Measurements from ENCODE around the gene PRKG1. TPM values are rescaled to one million over a fixed set of nuclear protein-coding genes. Genes with fewer than 3 reads are reported as not detected.

PRKG1 gene
- polyA plus RNA-seq, 1 donor (not counting 4 experiments of a cell fraction or from before 2014, with no cell fraction given) = 0.24 TPM

GRCh38 chr10:51301644-51302043 lies 227.4 kb downstream of the PRKG1 start:
- Histone ChIP-seq H2AFZ (ENCODE audit: control insufficient read depth, low read length) (no peak overlapping the region), H3K4me1 (ENCODE audit: control insufficient read depth, extremely low read depth, insufficient read depth, low read length) (no peaks in the 10 kb centered on the region), H3K4me2 (ENCODE audit: control insufficient read depth, extremely low read depth, insufficient read depth, low read depth, low read length) (no peak overlapping the region), H3K79me2 (ENCODE audit: control insufficient read depth, insufficient read depth, low read length) (no peaks in the 10 kb centered on the region), H3K27me3 (ENCODE audit: control insufficient read depth, extremely low read depth, insufficient read depth, low read length) (no peaks in the 10 kb centered on the region), H3K36me3 (ENCODE audit: control insufficient read depth in 2 of 2, extremely low read depth in 1 of 2, insufficient read depth in 2 of 2, low read length in 2 of 2) (no peaks in the 10 kb centered on the region), H3K4me3 (ENCODE audit: control insufficient read depth in 2 of 3, extremely low read depth in 1 of 3, insufficient read depth in 2 of 3, low read depth in 1 of 3, low read length in 3 of 3) (no peak overlapping the region), H3K9ac (ENCODE audit: control insufficient read depth, extremely low read depth, insufficient read depth, low read length) (no peak overlapping the region), H3K9me3 (ENCODE audit: control insufficient read depth, low read depth, low read length) (no peaks in the 10 kb centered on the region), H4K20me1 (ENCODE audit: control insufficient read depth, extremely low read depth, insufficient read depth, low read length) (no peaks in the 10 kb centered on the region), H3K27ac (ENCODE audit: control insufficient read depth, insufficient read depth, low read length) (no peak overlapping the region), H3K9me1 (ENCODE audit: control insufficient read depth, extremely low read depth, insufficient read depth, low read length) (no peaks in the 10 kb centered on the region)
- no peak for TF ChIP-seq EZH2 (IDR thresholded peaks at IDR 0.05; ENCODE audit: low read length)
- TF ChIP-seq, protein P1, sequence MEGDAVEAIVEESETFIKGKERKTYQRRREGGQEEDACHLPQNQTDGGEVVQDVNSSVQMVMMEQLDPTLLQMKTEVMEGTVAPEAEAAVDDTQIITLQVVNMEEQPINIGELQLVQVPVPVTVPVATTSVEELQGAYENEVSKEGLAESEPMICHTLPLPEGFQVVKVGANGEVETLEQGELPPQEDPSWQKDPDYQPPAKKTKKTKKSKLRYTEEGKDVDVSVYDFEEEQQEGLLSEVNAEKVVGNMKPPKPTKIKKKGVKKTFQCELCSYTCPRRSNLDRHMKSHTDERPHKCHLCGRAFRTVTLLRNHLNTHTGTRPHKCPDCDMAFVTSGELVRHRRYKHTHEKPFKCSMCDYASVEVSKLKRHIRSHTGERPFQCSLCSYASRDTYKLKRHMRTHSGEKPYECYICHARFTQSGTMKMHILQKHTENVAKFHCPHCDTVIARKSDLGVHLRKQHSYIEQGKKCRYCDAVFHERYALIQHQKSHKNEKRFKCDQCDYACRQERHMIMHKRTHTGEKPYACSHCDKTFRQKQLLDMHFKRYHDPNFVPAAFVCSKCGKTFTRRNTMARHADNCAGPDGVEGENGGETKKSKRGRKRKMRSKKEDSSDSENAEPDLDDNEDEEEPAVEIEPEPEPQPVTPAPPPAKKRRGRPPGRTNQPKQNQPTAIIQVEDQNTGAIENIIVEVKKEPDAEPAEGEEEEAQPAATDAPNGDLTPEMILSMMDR (optimal IDR thresholded peaks at IDR 0.05 in 1 of 3, IDR thresholded peaks at IDR 0.05 in 1 of 3, conservative IDR thresholded peaks at IDR 0.05 in 1 of 3; ENCODE audit: extremely low read depth in 1 of 3, insufficient read depth in 2 of 3, low read length in 3 of 3) = no peak
- no peak for DNase-seq (ENCODE audit: low read depth, low spot score)
- FAIRE-seq = no peak
- dilution Hi-C loops (cut with MboI; ENCODE audit: extremely low pct_ligation_motif_present, low sequenced_read_pairs) = no loop called here

GRCh38 chr10:51302316-51302715 lies 228.0 kb downstream of the PRKG1 start:
- TF ChIP-seq, protein P1 (optimal IDR thresholded peaks at IDR 0.05 in 1 of 3, IDR thresholded peaks at IDR 0.05 in 1 of 3, conservative IDR thresholded peaks at IDR 0.05 in 1 of 3; ENCODE audit: extremely low read depth in 1 of 3, insufficient read depth in 2 of 3, low read length in 3 of 3) = no peak
- no peak for TF ChIP-seq EZH2 (IDR thresholded peaks at IDR 0.05; ENCODE audit: low read length)
- H3K79me2 ChIP-seq (ENCODE audit: control insufficient read depth, insufficient read depth, low read length) = no peaks in the 10 kb centered on the region
- H3K9me3 ChIP-seq (ENCODE audit: control insufficient read depth, low read depth, low read length) = no peaks in the 10 kb centered on the region
- dilution Hi-C loops (cut with MboI; ENCODE audit: extremely low pct_ligation_motif_present, low sequenced_read_pairs) = no loop called here
- no peak for FAIRE-seq
- H2AFZ ChIP-seq (ENCODE audit: control insufficient read depth, low read length) = no peak overlapping the region
- no peaks in the 10 kb centered on the region for H4K20me1 ChIP-seq (ENCODE audit: control insufficient read depth, extremely low read depth, insufficient read depth, low read length)
- H3K27me3 ChIP-seq (ENCODE audit: control insufficient read depth, extremely low read depth, insufficient read depth, low read length) = no peaks in the 10 kb centered on the region
- no peak overlapping the region for H3K9ac ChIP-seq (ENCODE audit: control insufficient read depth, extremely low read depth, insufficient read depth, low read length)
- H3K4me2 ChIP-seq (ENCODE audit: control insufficient read depth, extremely low read depth, insufficient read depth, low read depth, low read length) = no peak overlapping the region
- DNase-seq (ENCODE audit: low read depth, low spot score) = no peak
- H3K36me3 ChIP-seq (ENCODE audit: control insufficient read depth in 2 of 2, extremely low read depth in 1 of 2, insufficient read depth in 2 of 2, low read length in 2 of 2) = no peaks in the 10 kb centered on the region
- H3K4me1 ChIP-seq (ENCODE audit: control insufficient read depth, extremely low read depth, insufficient read depth, low read length) = no peaks in the 10 kb centered on the region
- H3K4me3 ChIP-seq (ENCODE audit: control insufficient read depth in 2 of 3, extremely low read depth in 1 of 3, insufficient read depth in 2 of 3, low read depth in 1 of 3, low read length in 3 of 3) = no peak overlapping the region
- H3K27ac ChIP-seq (ENCODE audit: control insufficient read depth, insufficient read depth, low read length) = no peak overlapping the region
- H3K9me1 ChIP-seq (ENCODE audit: control insufficient read depth, extremely low read depth, insufficient read depth, low read length) = no peaks in the 10 kb centered on the region

Data from keratinocyte (primary cell).